ENCODE measurements around the gene ZBTB20. TPM values are rescaled to one million over a fixed set of nuclear protein-coding genes. Genes with fewer than 3 reads are reported as not detected.

Gene ZBTB20
- total RNA-seq, 6 experiments from 2014 or later: 36.7 to 59.4 (median 46.7) TPM

DNA sequence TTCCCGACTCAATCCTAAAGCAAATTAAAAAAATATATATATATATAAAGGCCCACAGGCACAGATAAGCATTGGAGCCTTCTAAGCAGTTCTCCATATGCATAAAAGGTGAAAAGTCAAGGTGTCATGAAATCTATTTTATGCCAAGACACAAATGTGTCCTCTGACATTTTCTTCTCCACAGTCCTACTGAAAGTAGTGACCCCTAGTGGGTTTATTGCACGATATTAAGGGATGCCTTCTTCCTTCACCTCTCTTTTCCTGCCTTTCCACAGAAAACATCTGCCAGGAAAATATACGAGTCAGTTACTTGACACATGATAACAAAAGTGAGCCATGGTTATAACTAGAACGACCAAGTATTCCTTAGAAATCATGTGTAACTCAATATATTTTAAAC is 550.1 kb downstream of the ZBTB20 start:
- no peak for DNase-seq
- intact Hi-C loops (cut with DNase I): no loop called here

DNA sequence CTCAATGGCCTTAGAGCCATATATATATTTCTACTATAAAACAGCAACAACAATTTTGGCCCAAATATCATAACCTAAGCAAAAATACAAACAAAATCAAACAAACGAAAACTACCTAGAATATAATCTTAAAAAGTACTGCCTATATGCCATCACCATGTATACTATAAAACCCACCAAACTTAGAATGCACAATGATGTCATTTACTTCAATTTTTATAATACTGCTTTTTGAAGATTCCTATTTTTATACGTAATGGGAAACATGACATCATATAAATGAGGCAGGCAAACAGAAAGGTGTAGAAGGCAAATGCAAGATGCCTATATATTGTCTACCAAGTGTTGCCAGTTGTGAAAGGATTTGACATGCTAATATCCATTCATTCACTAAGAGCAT is 550.9 kb downstream of the ZBTB20 start:
- no peak for TF ChIP-seq POLR2A (IDR thresholded peaks at IDR 0.05)
- H3K27ac ChIP-seq: no peak overlapping the region
- no peaks in the 10 kb centered on the region for H3K4me1 ChIP-seq
- H3K4me3 ChIP-seq: no peak overlapping the region
- H3K9me3 ChIP-seq: no peaks in the 10 kb centered on the region
- ATAC-seq: no peak
- intact Hi-C loops (cut with DNase I): no loop called here
- peaks cover 0 to 3% (median 0%) of the 10 kb centered on the region in 4 donors for H3K36me3 ChIP-seq
- no peak for DNase-seq
- 89% methylated on average over 2 of the region's 2 CpGs for WGBS (ENCODE audit: insufficient coverage, low coverage, low lambda C conversion rate, missing lambda C conversion rate)
- no peaks in the 10 kb centered on the region for H3K27me3 ChIP-seq

More for the DNA sequence above, 550.1 kb downstream of the ZBTB20 start:
- Histone ChIP-seq H3K36me3 (peaks cover 0 to 3% (median 0%) of the 10 kb centered on the region in 4 donors), H3K4me1 (no peaks in the 10 kb centered on the region), H3K27ac (no peak overlapping the region), H3K9me3 (no peaks in the 10 kb centered on the region), H3K27me3 (no peaks in the 10 kb centered on the region), H3K4me3 (no peak overlapping the region)
- TF ChIP-seq, protein P1, sequence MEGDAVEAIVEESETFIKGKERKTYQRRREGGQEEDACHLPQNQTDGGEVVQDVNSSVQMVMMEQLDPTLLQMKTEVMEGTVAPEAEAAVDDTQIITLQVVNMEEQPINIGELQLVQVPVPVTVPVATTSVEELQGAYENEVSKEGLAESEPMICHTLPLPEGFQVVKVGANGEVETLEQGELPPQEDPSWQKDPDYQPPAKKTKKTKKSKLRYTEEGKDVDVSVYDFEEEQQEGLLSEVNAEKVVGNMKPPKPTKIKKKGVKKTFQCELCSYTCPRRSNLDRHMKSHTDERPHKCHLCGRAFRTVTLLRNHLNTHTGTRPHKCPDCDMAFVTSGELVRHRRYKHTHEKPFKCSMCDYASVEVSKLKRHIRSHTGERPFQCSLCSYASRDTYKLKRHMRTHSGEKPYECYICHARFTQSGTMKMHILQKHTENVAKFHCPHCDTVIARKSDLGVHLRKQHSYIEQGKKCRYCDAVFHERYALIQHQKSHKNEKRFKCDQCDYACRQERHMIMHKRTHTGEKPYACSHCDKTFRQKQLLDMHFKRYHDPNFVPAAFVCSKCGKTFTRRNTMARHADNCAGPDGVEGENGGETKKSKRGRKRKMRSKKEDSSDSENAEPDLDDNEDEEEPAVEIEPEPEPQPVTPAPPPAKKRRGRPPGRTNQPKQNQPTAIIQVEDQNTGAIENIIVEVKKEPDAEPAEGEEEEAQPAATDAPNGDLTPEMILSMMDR (IDR thresholded peaks at IDR 0.05): peak in 1 of 4 donors; percentile 10
- TF ChIP-seq POLR2A (IDR thresholded peaks at IDR 0.05): no peak
- no peak for ATAC-seq
- 74% methylated on average over 4 of the region's 4 CpGs for WGBS (ENCODE audit: insufficient coverage, low coverage, low lambda C conversion rate, missing lambda C conversion rate)

DNA sequence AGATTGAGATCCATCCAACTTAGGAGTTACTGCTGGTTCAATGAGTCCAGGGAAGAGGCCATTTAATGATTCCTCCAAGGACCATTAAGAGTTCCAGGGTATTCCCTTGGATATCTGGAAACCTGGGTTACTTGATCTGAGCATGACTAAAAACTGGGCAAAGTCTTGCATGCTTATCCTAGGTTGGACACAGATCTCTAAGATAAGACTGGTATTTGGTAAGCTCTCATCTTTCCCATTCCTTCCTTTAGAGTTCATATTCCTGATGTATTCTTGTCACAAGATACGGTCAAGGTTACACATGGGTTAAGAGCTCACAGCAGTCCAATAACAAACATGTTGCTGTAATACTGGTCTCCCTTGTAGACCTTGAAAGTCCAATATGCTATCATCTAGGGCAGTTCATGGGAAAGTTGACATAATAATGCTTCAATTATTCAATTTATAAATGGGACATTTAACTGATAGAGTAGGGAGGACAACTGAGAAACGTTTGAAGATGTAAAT is 551.5 kb downstream of the ZBTB20 start:
- no peak for DNase-seq
- TF ChIP-seq POLR2A (IDR thresholded peaks at IDR 0.05): no peak
- TF ChIP-seq, protein P1 (IDR thresholded peaks at IDR 0.05): no peak
- Histone ChIP-seq H3K4me1 (no peaks in the 10 kb centered on the region), H3K36me3 (peaks cover 0 to 3% (median 0%) of the 10 kb centered on the region in 4 donors), H3K9me3 (no peaks in the 10 kb centered on the region), H3K4me3 (no peak overlapping the region), H3K27me3 (no peaks in the 10 kb centered on the region), H3K27ac (no peak overlapping the region)
- 62% methylated on average over 2 of the region's 2 CpGs for WGBS (ENCODE audit: insufficient coverage, low coverage, low lambda C conversion rate, missing lambda C conversion rate)
- intact Hi-C loops (cut with DNase I): no loop called here
- ATAC-seq: peak in 1 of 4 donors; percentile 19

DNA sequence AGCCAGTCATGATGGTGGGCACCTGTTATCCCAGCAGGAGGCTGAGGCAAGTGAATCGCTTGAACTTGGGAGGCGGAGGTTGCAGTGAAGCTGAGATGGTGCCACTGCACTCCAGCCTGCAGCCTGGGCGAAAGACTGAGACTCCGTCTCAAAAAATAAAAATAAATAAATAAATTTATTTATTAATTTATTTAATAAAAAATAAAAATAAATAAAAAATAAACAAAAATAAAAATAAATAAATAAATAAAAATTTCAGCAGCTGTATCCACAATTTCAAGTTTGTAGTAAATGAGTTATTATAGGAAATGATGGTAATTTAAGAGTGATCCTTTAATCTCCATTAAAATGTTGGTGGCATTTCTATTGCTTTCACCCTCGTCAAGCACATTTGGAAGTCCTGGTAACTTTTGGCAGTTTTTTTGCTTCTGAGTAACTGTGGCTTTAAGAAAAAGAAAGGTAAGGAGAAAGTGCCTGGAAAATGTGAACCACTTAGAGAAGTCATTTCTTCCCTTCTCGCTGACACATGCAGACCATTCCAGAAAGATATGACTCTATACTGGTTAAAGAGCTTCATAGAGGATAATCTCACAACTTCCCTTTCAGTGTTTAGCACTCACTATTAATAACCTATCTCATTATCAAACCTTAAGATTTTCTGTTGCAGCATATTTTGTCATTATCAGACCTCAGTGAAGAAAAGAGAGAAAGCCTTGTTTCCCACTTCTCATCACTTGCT is 556.6 kb downstream of the ZBTB20 start:
- ATAC-seq (no peak), DNase-seq (no peak)
- Histone ChIP-seq H3K4me3 (no peak overlapping the region), H3K27ac (no peak overlapping the region), H3K27me3 (no peaks in the 10 kb centered on the region), H3K4me1 (peaks cover 0 to 6% (median 0%) of the 10 kb centered on the region in 4 donors), H3K9me3 (no peaks in the 10 kb centered on the region), H3K36me3 (no peaks in the 10 kb centered on the region)
- WGBS (ENCODE audit: insufficient coverage, low coverage, low lambda C conversion rate, missing lambda C conversion rate): 96% methylated on average over 6 of the region's 6 CpGs
- intact Hi-C loops (cut with DNase I): no loop called here
- TF ChIP-seq, protein P1 (IDR thresholded peaks at IDR 0.05): no peak
- no peak for TF ChIP-seq POLR2A (IDR thresholded peaks at IDR 0.05)

DNA sequence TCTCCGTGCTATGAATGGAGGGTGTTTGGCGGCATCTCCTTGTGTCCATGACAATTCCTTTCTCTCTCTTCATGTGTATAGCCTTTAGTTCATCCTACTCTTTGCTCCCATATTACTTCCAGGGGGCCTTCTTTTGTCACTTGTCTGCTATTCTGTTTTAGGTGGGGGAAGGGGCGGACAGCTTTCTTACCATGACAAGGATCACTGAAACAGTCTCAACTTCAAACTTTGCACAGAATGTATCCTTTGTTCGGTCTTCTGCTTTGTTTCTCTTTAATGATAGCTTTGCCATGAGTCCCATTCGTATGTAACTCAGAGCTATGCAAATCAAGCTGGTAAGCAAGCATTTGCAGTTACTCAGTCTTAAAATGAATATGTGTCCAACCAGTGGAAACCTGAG is 559.1 kb downstream of the ZBTB20 start:
- TF ChIP-seq, protein P1 (IDR thresholded peaks at IDR 0.05): no peak
- TF ChIP-seq POLR2A (IDR thresholded peaks at IDR 0.05): no peak
- H3K36me3 ChIP-seq: no peaks in the 10 kb centered on the region
- H3K4me1 ChIP-seq: peaks cover 0 to 7% (median 0%) of the 10 kb centered on the region in 4 donors
- no peak for ATAC-seq
- intact Hi-C loops (cut with DNase I): no loop called here
- DNase-seq: no peak
- H3K27ac ChIP-seq: no peak overlapping the region
- WGBS (ENCODE audit: insufficient coverage, low coverage, low lambda C conversion rate, missing lambda C conversion rate): 92% methylated on average over 5 of the region's 5 CpGs
- H3K4me3 ChIP-seq: no peak overlapping the region
- no peaks in the 10 kb centered on the region for H3K9me3 ChIP-seq
- no peaks in the 10 kb centered on the region for H3K27me3 ChIP-seq

Measured in right lobe of liver (tissue), 6 donors.